ENCODE results near the gene GPR137B.
"Not testable (repeated sequence)": the region's sequence is repeated elsewhere in the genome, so short reads cannot be mapped to it uniquely, and the experiment has no call there.

Gene GPR137B

GRCh38 chr1:236161230-236161629 is 18.9 kb downstream of the GPR137B start:
- no peak for DNase-seq (ENCODE audit: low read depth)

- not testable (repeated sequence) for DNase-seq (ENCODE audit: low read depth)
These were observed 19.4 kb downstream of the GPR137B start for GRCh38 chr1:236161755-236162154.

GRCh38 chr1:236163463-236164153 is 21.3 kb downstream of the GPR137B start:
- no peak for DNase-seq (ENCODE audit: low read depth)

GRCh38 chr1:236164273-236164672 is 21.9 kb downstream of the GPR137B start:
- DNase-seq (ENCODE audit: low read depth): no peak

GRCh38 chr1:236165238-236165981 is 23.1 kb downstream of the GPR137B start:
- no peak for DNase-seq (ENCODE audit: low read depth)

- no peak for DNase-seq (ENCODE audit: low read depth)
These were observed 23.7 kb downstream of the GPR137B start for GRCh38 chr1:236166041-236166440.

- DNase-seq (ENCODE audit: low read depth): no peak
These were observed 24.8 kb downstream of the GPR137B start for GRCh38 chr1:236167154-236167553.

GRCh38 chr1:236167578-236167977 is 25.2 kb downstream of the GPR137B start:
- no peak for DNase-seq (ENCODE audit: low read depth)

- DNase-seq (ENCODE audit: low read depth): no peak
These were observed 26.5 kb downstream of the GPR137B start for GRCh38 chr1:236168716-236169429.

- DNase-seq (ENCODE audit: low read depth): no peak
These were observed 29.8 kb downstream of the GPR137B start for GRCh38 chr1:236172041-236172579.

- no peak for DNase-seq (ENCODE audit: low read depth)
These were observed 30.9 kb downstream of the GPR137B start for GRCh38 chr1:236173174-236173767.

GRCh38 chr1:236175642-236176336 is 33.5 kb downstream of the GPR137B start:
- no peak for DNase-seq (ENCODE audit: low read depth)

- DNase-seq (ENCODE audit: low read depth): no peak
These were observed 34.3 kb downstream of the GPR137B start for GRCh38 chr1:236176337-236177336.

- DNase-seq (ENCODE audit: low read depth): no peak
These were observed 37.3 kb downstream of the GPR137B start for GRCh38 chr1:236179634-236180033.

GRCh38 chr1:236181059-236181458 is 38.7 kb downstream of the GPR137B start:
- DNase-seq (ENCODE audit: low read depth): no peak

- DNase-seq (ENCODE audit: low read depth): no peak
These were observed 43.3 kb downstream of the GPR137B start for GRCh38 chr1:236185687-236186086.

- DNase-seq (ENCODE audit: low read depth): not testable (repeated sequence)
These were observed 44.1 kb downstream of the GPR137B start for GRCh38 chr1:236186471-236186870.

- not testable (repeated sequence) for DNase-seq (ENCODE audit: low read depth)
These were observed 45.7 kb downstream of the GPR137B start for GRCh38 chr1:236188084-236188483.

- DNase-seq (ENCODE audit: low read depth): no peak
These were observed 50.8 kb downstream of the GPR137B start for GRCh38 chr1:236193184-236193583.

GRCh38 chr1:236200925-236201324 is 58.6 kb downstream of the GPR137B start:
- DNase-seq (ENCODE audit: low read depth): no peak

All from stimulated activated CD8-positive, alpha-beta memory T cell treated with anti-CD3 and anti-CD28 coated beads, Interleukin-15, amount 100 ng/mL, for 1 hour (primary cell).